ENCODE results near the gene CCR9.

GRCh38 chr3:45937206-45938042 lies 51.1 kb downstream of the CCR9 start:
- TF ChIP-seq CTCF (IDR thresholded peaks at IDR 0.05): no peak
- no peak for TF ChIP-seq EZH2 (IDR thresholded peaks at IDR 0.05)
